H9 (cell line): ENCODE measurements around the gene KCTD16. TPM values are rescaled to one million over a fixed set of nuclear protein-coding genes. Genes with fewer than 3 reads are reported as not detected.

ENCODE experiments used
- DNase-seq: peaks from one replicate; pipeline ENCODE4 v3.0.0-alpha.2; 2017
- H2AFZ ChIP-seq: one replicate; pipeline ENCODE4 v1.6.1; 2013; ENCODE audit warnings: mild to moderate bottlenecking, low read length, control low read depth, moderate library complexity
- H2AK5ac ChIP-seq: 2 replicates; pipeline ENCODE4 v1.6.1; 2013; ENCODE audit warnings: low read length, control low read depth, mixed read lengths; ENCODE audit not compliant: insufficient read length
- H2BK120ac ChIP-seq: one replicate; pipeline ENCODE4 v1.6.1; 2013; ENCODE audit warnings: low read depth, mild to moderate bottlenecking, low read length, control low read depth, inconsistent platforms; ENCODE audit not compliant: poor library complexity, severe bottlenecking
- H2BK12ac ChIP-seq: 2 replicates; pipeline ENCODE4 v1.6.1; 2013; ENCODE audit warnings: low read length, control low read depth, mixed read lengths, low read depth; ENCODE audit not compliant: insufficient read length
- H2BK15ac ChIP-seq: 2 replicates; pipeline ENCODE4 v1.6.1; 2013; ENCODE audit warnings: low read depth, low read length, control low read depth
- H2BK20ac ChIP-seq: one replicate; pipeline ENCODE4 v1.6.1; 2013; ENCODE audit warnings: low read depth, mild to moderate bottlenecking, low read length, control low read depth, inconsistent platforms; ENCODE audit not compliant: poor library complexity, severe bottlenecking
- H2BK5ac ChIP-seq: 2 replicates; pipeline ENCODE4 v1.6.1; 2013; ENCODE audit warnings: low read length, control low read depth, mixed read lengths; ENCODE audit not compliant: insufficient read length
- H3K14ac ChIP-seq: 2 replicates; pipeline ENCODE4 v1.6.1; 2013; ENCODE audit warnings: low read length, control low read depth; ENCODE audit not compliant: insufficient read depth
- H3K18ac ChIP-seq: 2 replicates; pipeline ENCODE4 v1.6.1; 2013; ENCODE audit warnings: low read depth, mild to moderate bottlenecking, mixed read lengths, low read length, control low read depth; ENCODE audit not compliant: insufficient read length
- H3K23ac ChIP-seq: 2 replicates; pipeline ENCODE4 v1.6.1; 2013; ENCODE audit warnings: low read length, control low read depth, mixed read lengths, low read depth; ENCODE audit not compliant: insufficient read length
- H3K23me2 ChIP-seq: 2 replicates; pipeline ENCODE4 v1.6.1; 2013; ENCODE audit warnings: low read depth, mild to moderate bottlenecking, mixed read lengths, low read length, control low read depth; ENCODE audit not compliant: insufficient read length, poor library complexity, severe bottlenecking
- H3K27ac ChIP-seq: 2 replicates; pipeline ENCODE4 v1.5.1; 2013; ENCODE audit warnings: low read length, control low read depth, mixed read lengths, low read depth; ENCODE audit not compliant: insufficient read length
- H3K27me3 ChIP-seq: 2 replicates; pipeline ENCODE4 v1.6.1; 2013; ENCODE audit warnings: low read length, control low read depth, inconsistent platforms; ENCODE audit not compliant: insufficient read depth
- H3K4ac ChIP-seq: 2 replicates; pipeline ENCODE4 v1.6.1; 2013; ENCODE audit warnings: low read depth, mild to moderate bottlenecking, control low read depth, inconsistent platforms, low read length, moderate library complexity
- H3K4me1 ChIP-seq: 2 replicates; pipeline ENCODE4 v1.6.1; 2013; ENCODE audit warnings: low read length, control low read depth, inconsistent platforms; ENCODE audit not compliant: insufficient read depth
- H3K4me2 ChIP-seq: 2 replicates; pipeline ENCODE4 v1.6.1; 2013; ENCODE audit warnings: low read length, control low read depth, mixed read lengths; ENCODE audit not compliant: insufficient read length, insufficient read depth
- H3K56ac ChIP-seq: 2 replicates; pipeline ENCODE4 v1.6.1; 2013; ENCODE audit warnings: low read depth, mild to moderate bottlenecking, mixed read lengths, low read length, control low read depth; ENCODE audit not compliant: insufficient read length
- H3K79me1 ChIP-seq: 2 replicates; pipeline ENCODE4 v1.6.1; 2013; ENCODE audit warnings: low read depth, mild to moderate bottlenecking, moderate library complexity, low read length, control low read depth, inconsistent platforms; ENCODE audit not compliant: insufficient read depth, poor library complexity, severe bottlenecking
- H3K79me2 ChIP-seq: 2 replicates; pipeline ENCODE4 v1.6.1; 2013; ENCODE audit warnings: low read length, control low read depth, inconsistent platforms; ENCODE audit not compliant: insufficient read depth
- H3K9ac ChIP-seq: 2 replicates; pipeline ENCODE4 v1.6.1; 2013; ENCODE audit warnings: low read length, control low read depth, mixed read lengths; ENCODE audit not compliant: insufficient read length; ENCODE audit errors: extremely low read depth
- H3K9me3 ChIP-seq: one replicate; pipeline ENCODE4 v1.6.1; 2013; ENCODE audit warnings: low read depth, low read length, inconsistent platforms; ENCODE audit not compliant: control insufficient read depth
- H3T11ph ChIP-seq: one replicate; pipeline ENCODE4 v1.6.1; 2013; ENCODE audit warnings: mild to moderate bottlenecking, low read length, control low read depth, inconsistent platforms
- H4K20me1 ChIP-seq: one replicate; pipeline ENCODE4 v1.6.1; 2013; ENCODE audit not compliant: control insufficient read depth, insufficient read length, insufficient read depth
- H4K5ac ChIP-seq: 2 replicates; pipeline ENCODE4 v1.6.1; 2013; ENCODE audit warnings: low read depth, mild to moderate bottlenecking, mixed read lengths, low read length, control low read depth; ENCODE audit not compliant: insufficient read length
- H4K8ac ChIP-seq: replicated peaks from 2 replicates; pipeline ENCODE4 v1.6.1; 2013; ENCODE audit warnings: low read length, control low read depth, mixed read lengths, low read depth; ENCODE audit not compliant: insufficient read length
- H4K91ac ChIP-seq: 2 replicates; pipeline ENCODE4 v1.6.1; 2013; ENCODE audit warnings: low read depth, mild to moderate bottlenecking, moderate library complexity, mixed read lengths, low read length, control low read depth; ENCODE audit not compliant: insufficient read length
- H3K27ac Mint-ChIP-seq, 3 experiments: 2 replicates in 2 of 3; 3 replicates in 1 of 3; pipeline ENCODE4 v1.8.0; 2020 to 2021; ENCODE audit warnings: mixed read lengths in 3 of 3, mild to moderate bottlenecking in 1 of 3, moderate library complexity in 1 of 3
- H3K27me3 Mint-ChIP-seq: 2 replicates; pipeline ENCODE4 v1.8.0; 2021; ENCODE audit warnings: low read depth, mild to moderate bottlenecking, moderate library complexity, mixed read lengths
- H3K36me3 Mint-ChIP-seq, 3 experiments: 2 replicates in 2 of 3; 3 replicates in 1 of 3; pipeline ENCODE4 v1.8.0; 2020 to 2021; ENCODE audit warnings: low read depth in 3 of 3, mixed read lengths in 3 of 3; ENCODE audit not compliant: insufficient read depth in 1 of 3
- H3K4me1 Mint-ChIP-seq, 2 experiments: 2 replicates each; pipeline ENCODE4 v1.8.0; 2020; ENCODE audit warnings: mixed read lengths in 2 of 2
- H3K4me3 Mint-ChIP-seq, 2 experiments: 2 replicates in 1 of 2; 3 replicates in 1 of 2; pipeline ENCODE4 v1.8.0; 2020 to 2021; ENCODE audit warnings: mild to moderate bottlenecking in 2 of 2, mixed read lengths in 2 of 2, moderate library complexity in 1 of 2
- H3K9me3 Mint-ChIP-seq, 2 experiments: 2 replicates in 1 of 2; 3 replicates in 1 of 2; pipeline ENCODE4 v1.8.0; 2020; ENCODE audit warnings: mild to moderate bottlenecking in 2 of 2, mixed read lengths in 2 of 2, moderate library complexity in 1 of 2
- CTCF ChIP-seq: fragments of 200-600 bp; sonication (generic); conservative IDR thresholded peaks from 3 replicates; pipeline ENCODE4 v1.8.0; 2021; ENCODE audit warnings: antibody characterized with exemption, mild to moderate bottlenecking
- WGBS: extraction: QIAGEN DNeasy Blood & Tissue Kit; methylation state at CpG from one replicate; pipeline ENCODE4 v1.1.7; 2013; ENCODE audit warnings: missing lambda C conversion rate, low lambda C conversion rate, mixed read lengths; ENCODE audit not compliant: insufficient read length; ENCODE audit errors: extremely low coverage; 5-methylcytosine and 5-hydroxymethylcytosine counted together
- total RNA-seq: library from RNA; stranded (reverse); gene quantifications from 2 replicates; pipeline ENCODE4 v1.2.1, GENCODE V29; 2021

The KCTD16 gene
- total RNA-seq, 1 experiment from 2014 or later: 0.09 TPM

- Histone ChIP-seq H3K27ac (no peak overlapping the region), H4K5ac (no peak overlapping the region), H3K14ac (no peak overlapping the region), H2AK5ac (no peak overlapping the region), H3K79me1 (no peaks in the 10 kb centered on the region), H3K9me3 (no peaks in the 10 kb centered on the region), H3K23me2 (no peaks in the 10 kb centered on the region), H2BK20ac (no peak overlapping the region), H3K18ac (no peak overlapping the region), H3K4ac (no peak overlapping the region), H3K4me1 (no peaks in the 10 kb centered on the region), H2BK120ac (no peak overlapping the region), H3K23ac (no peak overlapping the region), H2BK12ac (no peak overlapping the region), H3K9ac (no peak overlapping the region), H3T11ph (no peak overlapping the region), H3K56ac (no peak overlapping the region), H2AFZ (no peak overlapping the region), H4K91ac (no peak overlapping the region), H3K79me2 (no peaks in the 10 kb centered on the region), H3K4me2 (no peak overlapping the region), H3K27me3 (no peaks in the 10 kb centered on the region), H4K20me1 (no peaks in the 10 kb centered on the region), H2BK5ac (no peak overlapping the region), H4K8ac (no peak overlapping the region), H2BK15ac (no peak overlapping the region)
- Mint-ChIP-seq H3K36me3 (no peaks in the 10 kb centered on the region), H3K4me1 (no peaks in the 10 kb centered on the region), H3K27ac (peak overlapping the region in 1 of 3 experiments; percentile 8; a peak in 1 of 7 replicates), H3K4me3 (no peak overlapping the region), H3K9me3 (no peaks in the 10 kb centered on the region), H3K27me3 (no peaks in the 10 kb centered on the region)
- no peak for DNase-seq
- WGBS: no CpG with 5 or more reads among the region's 3 CpGs
- no peak for TF ChIP-seq CTCF
Observed at GRCh38 chr5:144325532-144325931, 154.9 kb downstream of the KCTD16 start.
